ENCODE data around the gene DOC2B.
"Not testable (repeated sequence)": the region's sequence is repeated elsewhere in the genome, so short reads cannot be mapped to it uniquely, and the experiment has no call there.

DNA sequence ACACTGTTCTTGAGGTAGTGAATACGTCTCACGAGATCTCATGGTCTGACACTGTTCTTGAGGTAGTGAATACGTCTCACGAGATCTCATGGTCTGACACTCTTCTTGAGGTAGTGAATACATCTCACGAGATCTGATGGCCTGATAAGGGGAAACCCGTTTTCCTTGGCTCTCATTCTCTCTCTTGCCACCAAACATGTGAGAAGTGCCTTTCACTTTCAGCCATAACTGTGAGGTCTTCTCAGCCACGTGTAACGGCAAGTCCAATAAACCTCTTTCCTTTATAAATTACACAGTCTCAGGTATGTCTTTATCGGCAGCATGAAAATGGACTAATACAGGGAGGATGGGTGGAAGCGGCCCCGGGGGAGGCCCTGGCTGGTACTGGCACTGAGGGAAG lies 12.8 kb downstream of the DOC2B start:
- TF ChIP-seq, protein P1, sequence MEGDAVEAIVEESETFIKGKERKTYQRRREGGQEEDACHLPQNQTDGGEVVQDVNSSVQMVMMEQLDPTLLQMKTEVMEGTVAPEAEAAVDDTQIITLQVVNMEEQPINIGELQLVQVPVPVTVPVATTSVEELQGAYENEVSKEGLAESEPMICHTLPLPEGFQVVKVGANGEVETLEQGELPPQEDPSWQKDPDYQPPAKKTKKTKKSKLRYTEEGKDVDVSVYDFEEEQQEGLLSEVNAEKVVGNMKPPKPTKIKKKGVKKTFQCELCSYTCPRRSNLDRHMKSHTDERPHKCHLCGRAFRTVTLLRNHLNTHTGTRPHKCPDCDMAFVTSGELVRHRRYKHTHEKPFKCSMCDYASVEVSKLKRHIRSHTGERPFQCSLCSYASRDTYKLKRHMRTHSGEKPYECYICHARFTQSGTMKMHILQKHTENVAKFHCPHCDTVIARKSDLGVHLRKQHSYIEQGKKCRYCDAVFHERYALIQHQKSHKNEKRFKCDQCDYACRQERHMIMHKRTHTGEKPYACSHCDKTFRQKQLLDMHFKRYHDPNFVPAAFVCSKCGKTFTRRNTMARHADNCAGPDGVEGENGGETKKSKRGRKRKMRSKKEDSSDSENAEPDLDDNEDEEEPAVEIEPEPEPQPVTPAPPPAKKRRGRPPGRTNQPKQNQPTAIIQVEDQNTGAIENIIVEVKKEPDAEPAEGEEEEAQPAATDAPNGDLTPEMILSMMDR (IDR thresholded peaks at IDR 0.05): not testable (repeated sequence)
- not testable (repeated sequence) for TF ChIP-seq EZH2 (IDR thresholded peaks at IDR 0.05)

Measured in neural progenitor cell (in vitro differentiated cells).